IPS-11a (cell line): ENCODE data around the gene MTMR8.
"Not testable (repeated sequence)": the region's sequence is repeated elsewhere in the genome, so short reads cannot be mapped to it uniquely, and the experiment has no call there.

Source experiments
- H3K4me3 ChIP-seq: one replicate; pipeline ENCODE4 v1.5.1; 2013; ENCODE audit warnings: low read depth, low read length, control low read depth

MTMR8 gene

GRCh38 chrX:64394874-64395567 lies at the start of gene MTMR8:
TSS of gene MTMR8 (minus strand) at chrX:64395452. CDS start at chrX:64395363, 89 bp downstream.
- peak within 1 kb of the TSS; percentile 47 for H3K4me3 ChIP-seq

- no peak overlapping the region for H3K4me3 ChIP-seq
Observed at GRCh38 chrX:64439551-64439950, 44.3 kb upstream of the MTMR8 start.

- no peak overlapping the region for H3K4me3 ChIP-seq
Observed at GRCh38 chrX:64437665-64438064, 42.4 kb upstream of the MTMR8 start.

GRCh38 chrX:64437218-64437617 lies 42.0 kb upstream of the MTMR8 start:
- no peak overlapping the region for H3K4me3 ChIP-seq

GRCh38 chrX:64428371-64428770 lies 33.1 kb upstream of the MTMR8 start:
- no peak overlapping the region for H3K4me3 ChIP-seq

GRCh38 chrX:64427787-64428186 lies 32.5 kb upstream of the MTMR8 start:
- H3K4me3 ChIP-seq: no peak overlapping the region

- no peak overlapping the region for H3K4me3 ChIP-seq
Observed at GRCh38 chrX:64427281-64427680, 32.0 kb upstream of the MTMR8 start.

GRCh38 chrX:64409730-64410129 lies 14.5 kb upstream of the MTMR8 start:
- H3K4me3 ChIP-seq: not testable (repeated sequence)

GRCh38 chrX:64398088-64398487 lies 2.8 kb upstream of the MTMR8 start:
- H3K4me3 ChIP-seq: no peak overlapping the region

- H3K4me3 ChIP-seq: no peak overlapping the region
Observed at GRCh38 chrX:64395568-64395929, 297 bp upstream of the MTMR8 start.

- peak overlapping the region; percentile 47 for H3K4me3 ChIP-seq
Observed at GRCh38 chrX:64394059-64394873, 986 bp downstream of the MTMR8 start.

GRCh38 chrX:64389489-64389888 lies 5.8 kb downstream of the MTMR8 start:
- no peak overlapping the region for H3K4me3 ChIP-seq

GRCh38 chrX:64380789-64381188 lies 14.5 kb downstream of the MTMR8 start:
- not testable (repeated sequence) for H3K4me3 ChIP-seq

GRCh38 chrX:64379924-64380323 lies 15.3 kb downstream of the MTMR8 start:
- no peak overlapping the region for H3K4me3 ChIP-seq

- H3K4me3 ChIP-seq: no peak overlapping the region
Observed at GRCh38 chrX:64377753-64378152, 17.5 kb downstream of the MTMR8 start.

GRCh38 chrX:64352081-64352480 lies 43.2 kb downstream of the MTMR8 start:
- no peak overlapping the region for H3K4me3 ChIP-seq

GRCh38 chrX:64350521-64350920 lies 44.7 kb downstream of the MTMR8 start:
- H3K4me3 ChIP-seq: no peak overlapping the region

GRCh38 chrX:64350047-64350446 lies 45.2 kb downstream of the MTMR8 start:
- H3K4me3 ChIP-seq: no peak overlapping the region

GRCh38 chrX:64342811-64343210 lies 52.4 kb downstream of the MTMR8 start:
- no peak overlapping the region for H3K4me3 ChIP-seq

GRCh38 chrX:64338296-64338695 lies 57.0 kb downstream of the MTMR8 start:
- H3K4me3 ChIP-seq: no peak overlapping the region

- H3K4me3 ChIP-seq: no peak overlapping the region
Observed at GRCh38 chrX:64334467-64334866, 60.8 kb downstream of the MTMR8 start.

- no peak overlapping the region for H3K4me3 ChIP-seq
Observed at GRCh38 chrX:64330284-64330683, 65.0 kb downstream of the MTMR8 start.
